ENCODE results near the gene BABAM1.

DNA sequence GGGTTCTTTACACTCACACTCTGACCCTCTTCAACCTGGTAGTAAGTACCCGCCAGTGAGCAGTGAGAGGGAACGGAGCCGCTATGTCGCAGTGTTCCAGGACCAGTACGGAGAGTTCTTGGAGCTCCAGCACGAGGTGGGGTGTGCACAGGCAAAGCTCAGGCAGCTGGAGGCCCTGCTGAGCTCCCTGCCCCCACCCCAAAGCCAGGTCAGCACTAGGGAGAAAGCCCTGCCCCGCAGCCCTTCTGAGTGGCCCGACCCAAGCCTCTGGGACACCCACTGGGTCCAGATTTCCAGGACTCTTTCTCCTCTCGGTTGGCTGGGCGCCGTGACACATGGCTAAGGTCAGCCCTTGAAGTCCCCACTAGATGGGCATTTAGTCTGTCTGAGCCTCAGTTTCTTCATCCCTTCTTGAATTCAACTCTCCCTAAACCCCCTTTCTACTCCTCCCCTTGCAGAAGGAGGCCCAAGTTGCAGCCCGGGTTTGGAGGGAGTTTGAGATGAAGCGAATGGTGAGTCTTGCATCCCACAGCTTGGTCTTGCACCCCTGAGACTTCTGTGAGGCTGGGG, 39.4 kb upstream of the BABAM1 start:
- TF ChIP-seq POLR2AphosphoS5 (IDR thresholded peaks at IDR 0.05; ENCODE audit: borderline replicate concordance, low read depth, low read length) (no peak), EZH2 (IDR thresholded peaks at IDR 0.05) (no peak), FOXP2 (optimal IDR thresholded peaks at IDR 0.05; ENCODE audit: control extremely low read depth, extremely low read length, insufficient read depth) (no peak)
